K562 (cell line): ENCODE results near the gene MYOM3. TPM values are rescaled to one million over a fixed set of nuclear protein-coding genes. Genes with fewer than 3 reads are reported as not detected.
A peak's percentile ranks its signal among the peaks of the same experiment; 100 is the strongest.

Experiments used
- ATAC-seq: fragments of 200-7000 bp; cut with Tn5 transposase; 3 replicates; pipeline ENCODE4 v1.9.1; 2020; ENCODE audit warnings: moderate library complexity
- BruUV-seq: library from RNA; stranded (reverse); fragments of 400-500 nt; replicated peaks from 2 replicates; lab custom pipeline; 2021; lab: Mats Ljungman, UMichigan
- CTCF ChIA-PET: fragments of 300-600 bp; formaldehyde crosslinking; extraction: SDS; loops from one replicate; lab custom pipeline; 2021; ENCODE audit warnings: low intra/inter-chr PET ratio; lab: Yijun Ruan, JAX
- POLR2A ChIA-PET: fragments of 300-600, 350-650 bp; sonication (Branson Sonifier 250); formaldehyde crosslinking; extraction: SDS; loops from one replicate; lab custom pipeline; 2021; ENCODE audit warnings: antibody characterized with exemption, inconsistent platforms; lab: Yijun Ruan, JAX
- DNase-seq, 4 experiments: peaks; one replicate each; pipeline versions ENCODE4 v3.0.0 to v3.0.0-alpha.2; 2011 to 2018; ENCODE audit warnings: low spot score in 3 of 4, mixed read lengths in 3 of 4; ENCODE audit errors: extremely low read depth in 1 of 4
- FAIRE-seq: peaks from 2 replicates; lab custom pipeline; 2011; peaks lifted over from hg19 to GRCh38; lab: Jason Lieb, UNC
- H2AFZ ChIP-seq: 2 replicates; pipeline ENCODE4 v1.6.0; 2011; ENCODE audit warnings: low read depth, low read length, control low read depth, inconsistent platforms
- H3K27ac ChIP-seq: fragments of 200-600 bp; 3 replicates; pipeline ENCODE4 v1.8.0; 2011; ENCODE audit warnings: low read depth, mild to moderate bottlenecking, control low read depth, inconsistent platforms, low read length, moderate library complexity, mixed read lengths; ENCODE audit errors: extremely low read depth
- H3K27me3 ChIP-seq, 2 experiments: fragments of 300-600 bp in 1 of 2; 2 replicates in 1 of 2; 3 replicates in 1 of 2; pipeline versions ENCODE4 v1.6.0 to v1.8.0; 2011; ENCODE audit warnings: inconsistent platforms in 2 of 2, low read length in 2 of 2, mild to moderate bottlenecking in 1 of 2, mixed read lengths in 1 of 2, moderate library complexity in 1 of 2; ENCODE audit not compliant: control insufficient read depth in 2 of 2, insufficient read depth in 2 of 2
- H3K36me3 ChIP-seq: fragments of 300-600 bp; 3 replicates; pipeline ENCODE4 v1.8.0; 2011; ENCODE audit warnings: mild to moderate bottlenecking, low read length, inconsistent platforms; ENCODE audit not compliant: control insufficient read depth, insufficient read depth
- H3K4me1 ChIP-seq, 2 experiments: fragments of 200-600 bp in 1 of 2; replicated peaks in 1 of 2; 2 replicates in 1 of 2; 3 replicates in 1 of 2; pipeline versions ENCODE4 v1.5.1 to v1.8.0; 2011; ENCODE audit warnings: inconsistent platforms in 2 of 2, low read length in 2 of 2, mild to moderate bottlenecking in 1 of 2, mixed read lengths in 1 of 2, moderate library complexity in 1 of 2; ENCODE audit not compliant: control insufficient read depth in 2 of 2, insufficient read depth in 2 of 2
- H3K4me2 ChIP-seq: 2 replicates; pipeline ENCODE4 v1.6.1; 2011; ENCODE audit warnings: low read length, control low read depth, inconsistent platforms, mixed read lengths; ENCODE audit not compliant: insufficient read depth
- H3K4me3 ChIP-seq: fragments of 200-600 bp; sonication (generic), shearing (Covaris generic); 2 replicates; pipeline ENCODE4 v1.5.1; 2016; ENCODE audit warnings: control low read depth, inconsistent platforms
- H3K79me2 ChIP-seq: fragments of 200-600 bp; 3 replicates; pipeline ENCODE4 v1.8.0; 2011; ENCODE audit warnings: low read length, inconsistent platforms; ENCODE audit not compliant: control insufficient read depth, insufficient read depth
- H3K9ac ChIP-seq, 2 experiments: 2 replicates each; pipeline versions ENCODE4 v1.6.0 to v1.6.1; 2011; ENCODE audit warnings: low read depth in 2 of 2, low read length in 2 of 2, control low read depth in 1 of 2, inconsistent platforms in 1 of 2, mild to moderate bottlenecking in 1 of 2, mixed read lengths in 1 of 2; ENCODE audit not compliant: insufficient read depth in 1 of 2
- H3K9me1 ChIP-seq: one replicate; pipeline ENCODE4 v1.6.0; 2011; ENCODE audit warnings: inconsistent platforms, mild to moderate bottlenecking, low read length, moderate library complexity; ENCODE audit not compliant: control insufficient read depth, insufficient read depth
- H3K9me3 ChIP-seq: replicated peaks from 2 replicates; pipeline ENCODE4 v1.5.1; 2011; ENCODE audit warnings: low read depth, low read length, inconsistent platforms; ENCODE audit not compliant: control insufficient read depth, insufficient read depth
- H4K20me1 ChIP-seq: replicated peaks from 2 replicates; pipeline ENCODE4 v1.6.1; 2011; ENCODE audit warnings: low read length, inconsistent platforms, mixed read lengths; ENCODE audit not compliant: control insufficient read depth, insufficient read depth
- ATF7 ChIP-seq: fragments of 450-650 bp; IDR thresholded peaks from 2 replicates; pipeline ENCODE4 v1.7.1; 2014; ENCODE audit warnings: mild to moderate bottlenecking, moderate library complexity
- FOSL1 ChIP-seq: fragments of 200-800 bp; sonication (Bioruptor generic); conservative IDR thresholded peaks from 2 replicates; pipeline ENCODE4 v1.6.1; 2016; ENCODE audit warnings: missing genetic modification characterization, missing compliant biosample characterization
- KDM1A ChIP-seq, 2 experiments: fragments of 450-650 bp; IDR thresholded peaks; 2 replicates each; pipeline ENCODE4 v1.6.1; 2016; ENCODE audit warnings: mild to moderate bottlenecking in 2 of 2
- MEIS2 ChIP-seq: fragments of 450-650 bp; IDR thresholded peaks from 2 replicates; pipeline ENCODE4 v1.6.1; 2014; ENCODE audit warnings: mild to moderate bottlenecking; ENCODE audit not compliant: partially characterized antibody
- PBX2 ChIP-seq, 2 experiments: IDR thresholded peaks in 1 of 2; conservative IDR thresholded peaks in 1 of 2; 2 replicates each; pipeline ENCODE4 v1.6.1; 2016; ENCODE audit warnings: low read depth in 2 of 2, mild to moderate bottlenecking in 1 of 2, missing compliant biosample characterization in 1 of 2, missing genetic modification characterization in 1 of 2, moderate library complexity in 1 of 2
- PCBP2 ChIP-seq: fragments of 200-400 bp; formaldehyde crosslinking; IDR thresholded peaks from 2 replicates; pipeline ENCODE4 v1.6.1; 2018; ENCODE audit warnings: low read length, low read depth, mild to moderate bottlenecking, moderate library complexity; ENCODE audit not compliant: poor library complexity, severe bottlenecking
- XRCC5 ChIP-seq: fragments of 200-400 bp; formaldehyde crosslinking; IDR thresholded peaks from 2 replicates; pipeline ENCODE4 v1.6.1; 2017; ENCODE audit warnings: low read depth, mild to moderate bottlenecking, low read length
- ZNF408 ChIP-seq: fragments of 250-450 bp; sonication (Bioruptor Pico); IDR thresholded peaks from 2 replicates; pipeline ENCODE4 v1.4.0; 2020; ENCODE audit warnings: low read depth, mild to moderate bottlenecking, moderate library complexity
- WGBS: fragments of 100-300 bp; shearing (Covaris generic); methylation state at CpG from one replicate; pipeline ENCODE4 v1.1.6; 2016; ENCODE audit warnings: low coverage, mixed read lengths; ENCODE audit not compliant: insufficient coverage; ENCODE audit errors: missing lambda C conversion rate; 5-methylcytosine and 5-hydroxymethylcytosine counted together
- in situ Hi-C: fragments of 300-500 bp; cut with MboI; formaldehyde crosslinking; loops from 4 replicates; pipeline ENCODE4 v1.15.0; 2018; ENCODE audit warnings: inconsistent platforms, mixed read lengths
- intact Hi-C: fragments of 100-400 bp; cut with micrococcal nuclease; formaldehyde crosslinking; loops from 2 replicates; pipeline ENCODE4 v1.14.2; 2022
- polyA plus RNA-seq, 8 experiments: library from polyadenylated mRNA; depleted of rRNA in 4 of 8; stranded (reverse) in 5 of 8; unstranded in 3 of 8; fragments of >200 nt; fragmentation: Nextera tagmentation in 2 of 8; fragmentation: Illumina TruSeq in 1 of 8; extraction: Ambion mirVana in 2 of 8; extraction: Trizol in 1 of 8; gene quantifications; 2 replicates each; pipeline versions ENCODE4 v1.2.1 to v1.2.3, GENCODE V29; 2011 to 2014; ENCODE audit warnings: inconsistent platforms in 1 of 8, missing spikeins in 1 of 8
- total RNA-seq, 7 experiments: library from RNA; depleted of rRNA in 6 of 7; stranded (reverse); fragments of >200 nt in 6 of 7; fragmentation: Illumina TruSeq in 2 of 7; extraction: Trizol in 2 of 7; gene quantifications; 2 replicates each; pipeline versions ENCODE4 v1.2.1 to v1.2.3, GENCODE V29; 2011 to 2021; ENCODE audit warnings: low replicate concordance in 1 of 7

Gene MYOM3
- total and polyA plus RNA-seq, 9 of the 15 experiments (the other 6 are each of a cell fraction or from before 2014, with no cell fraction given): 0.01 TPM; not detected in 8

DNA sequence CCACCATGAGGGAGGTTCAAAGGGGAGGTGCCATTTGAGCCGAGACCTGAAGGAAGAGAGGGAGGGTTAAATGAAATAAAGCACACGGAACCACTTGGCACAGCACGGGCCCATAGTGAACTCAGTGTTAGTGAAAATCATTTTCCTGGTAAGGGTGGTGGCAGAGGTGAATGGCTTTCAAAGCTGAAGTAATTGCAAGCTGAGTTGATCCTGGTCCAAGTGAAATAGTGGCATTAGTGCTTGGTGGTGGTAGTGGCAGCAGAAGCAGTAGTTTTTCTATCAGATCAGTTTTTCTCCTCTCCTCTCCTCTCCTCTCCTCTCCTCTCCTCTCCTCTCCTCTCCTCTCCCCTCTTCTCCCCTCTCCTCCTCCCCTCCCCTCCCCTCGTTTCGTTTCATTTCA is 101.3 kb downstream of the MYOM3 start:
- Histone ChIP-seq H3K4me1 (no peaks in the 10 kb centered on the region), H3K4me3 (no peak overlapping the region), H3K27ac (no peak overlapping the region), H3K9me3 (no peaks in the 10 kb centered on the region), H3K9ac (no peak overlapping the region), H3K9me1 (no peaks in the 10 kb centered on the region), H3K27me3 (peaks cover 38 to 52% of the 10 kb centered on the region in 2 experiments), H3K79me2 (no peaks in the 10 kb centered on the region), H3K4me2 (no peak overlapping the region), H2AFZ (no peak overlapping the region), H4K20me1 (no peaks in the 10 kb centered on the region), H3K36me3 (no peaks in the 10 kb centered on the region)
- intact Hi-C loops (no loop called here), in situ Hi-C loops (no loop called here)
- ChIA-PET POLR2A (interaction anchor here (1.0 kb wide), 1 partner anchor 14 kb away, joined by 4 read pairs; no protein-coding TSS in a partner anchor), CTCF (no interaction called here)
- 5% methylated on average over 5 of the region's 5 CpGs for whole genome bisulfite sequencing
- FAIRE-seq: no peak
- no peak for DNase-seq
- TF ChIP-seq ATF7: no peak
- TF ChIP-seq ZNF408 (CRISPR knock-in tag): no peak
- TF ChIP-seq PCBP2: peak; percentile 48
- no peak for ATAC-seq
- BruUV-seq: no TSS peak

GRCh38 chr1:24009406-24009805 is 102.5 kb downstream of the MYOM3 start:
- Histone ChIP-seq H3K9me1 (no peaks in the 10 kb centered on the region), H3K4me2 (no peak overlapping the region), H3K4me3 (no peak overlapping the region), H3K79me2 (no peaks in the 10 kb centered on the region), H3K27ac (no peak overlapping the region), H3K9ac (no peak overlapping the region), H2AFZ (no peak overlapping the region), H3K4me1 (no peaks in the 10 kb centered on the region), H3K27me3 (peaks cover 34 to 56% of the 10 kb centered on the region in 2 experiments), H3K36me3 (no peaks in the 10 kb centered on the region), H4K20me1 (no peaks in the 10 kb centered on the region), H3K9me3 (no peaks in the 10 kb centered on the region)
- FAIRE-seq: no peak
- no peak for ATAC-seq
- CTCF ChIA-PET: no interaction called here
- in situ Hi-C loops: no loop called here
- no TSS peak for BruUV-seq
- no peak for DNase-seq
- POLR2A ChIA-PET: interaction anchor here (0.7 to 0.9 kb wide), 2 partner anchors 14 to 33 kb away, joined by 3 read pairs; no protein-coding TSS in a partner anchor
- intact Hi-C loops: no loop called here
- WGBS: 9% methylated on average over 1 of the region's 1 CpG
- TF ChIP-seq FOSL1 (tag): peak; percentile 40; the same call in 1 of the 2 replicates
- no peak for TF ChIP-seq PBX2 (CRISPR knock-in tag; IDR thresholded peaks at IDR 0.05; ENCODE audit: low read depth)
- TF ChIP-seq PBX2 (tag; conservative IDR thresholded peaks at IDR 0.05; ENCODE audit: low read depth): 0 out of 2 replicates have a peak, but pooled peaks have one; percentile 26
- TF ChIP-seq XRCC5: no peak
- TF ChIP-seq KDM1A (IDR thresholded peaks at IDR 0.05): 0 out of 4 replicates have a peak, but pooled peaks of 1 of the 2 experiments have one; percentile 33
- peak; percentile 51 for TF ChIP-seq MEIS2
